Measurements from ENCODE around the gene CAMKMT. TPM values are rescaled to one million over a fixed set of nuclear protein-coding genes. Genes with fewer than 3 reads are reported as not detected.

CAMKMT gene
- total and polyA plus RNA-seq, 9 of the 15 experiments (the other 6 are each of a cell fraction or from before 2014, with no cell fraction given): 1.6 to 15.3 (median 7.4) TPM

DNA sequence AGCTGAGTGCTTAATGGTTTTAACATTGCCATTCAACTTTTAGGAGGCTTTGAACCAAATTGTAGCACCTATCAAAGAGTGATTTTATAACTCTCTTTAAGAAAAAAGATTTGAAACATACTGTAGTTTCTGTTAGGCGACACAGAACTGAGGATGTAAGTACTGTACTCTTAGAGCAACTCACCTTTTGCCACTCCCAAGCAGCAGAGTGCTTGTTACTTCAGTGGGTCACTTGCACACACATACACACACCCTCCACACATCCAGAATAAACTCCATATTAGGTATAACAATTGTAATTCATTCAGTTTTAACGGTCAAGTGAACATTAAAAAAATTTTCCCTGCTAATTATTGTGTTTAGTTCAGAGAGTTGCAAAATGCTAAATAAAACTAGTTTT, 118.3 kb downstream of the CAMKMT start (continued):
- TF ChIP-seq, protein P1, sequence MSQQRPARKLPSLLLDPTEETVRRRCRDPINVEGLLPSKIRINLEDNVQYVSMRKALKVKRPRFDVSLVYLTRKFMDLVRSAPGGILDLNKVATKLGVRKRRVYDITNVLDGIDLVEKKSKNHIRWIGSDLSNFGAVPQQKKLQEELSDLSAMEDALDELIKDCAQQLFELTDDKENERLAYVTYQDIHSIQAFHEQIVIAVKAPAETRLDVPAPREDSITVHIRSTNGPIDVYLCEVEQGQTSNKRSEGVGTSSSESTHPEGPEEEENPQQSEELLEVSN (IDR thresholded peaks at IDR 0.05; ENCODE audit: borderline replicate concordance in 1 of 2, extremely low read depth in 1 of 2, insufficient read depth in 1 of 2, insufficient read length in 1 of 2, low read depth in 1 of 2, low read length in 1 of 2, poor library complexity in 1 of 2, severe bottlenecking in 1 of 2): no peak
- no peak for TF ChIP-seq ZNF197 (CRISPR knock-in tag; IDR thresholded peaks at IDR 0.05; ENCODE audit: low read depth)
- no peak for TF ChIP-seq ZNF253 (CRISPR knock-in tag; conservative IDR thresholded peaks at IDR 0.05)
- no peak for TF ChIP-seq BCOR (IDR thresholded peaks at IDR 0.05)
- no peak for TF ChIP-seq CCNT2 (IDR thresholded peaks at IDR 0.05; ENCODE audit: borderline replicate concordance, extremely low read depth, insufficient read length, low read depth, low read length)
- no peak for TF ChIP-seq SMARCC2 (IDR thresholded peaks at IDR 0.05; ENCODE audit: low read depth)

DNA sequence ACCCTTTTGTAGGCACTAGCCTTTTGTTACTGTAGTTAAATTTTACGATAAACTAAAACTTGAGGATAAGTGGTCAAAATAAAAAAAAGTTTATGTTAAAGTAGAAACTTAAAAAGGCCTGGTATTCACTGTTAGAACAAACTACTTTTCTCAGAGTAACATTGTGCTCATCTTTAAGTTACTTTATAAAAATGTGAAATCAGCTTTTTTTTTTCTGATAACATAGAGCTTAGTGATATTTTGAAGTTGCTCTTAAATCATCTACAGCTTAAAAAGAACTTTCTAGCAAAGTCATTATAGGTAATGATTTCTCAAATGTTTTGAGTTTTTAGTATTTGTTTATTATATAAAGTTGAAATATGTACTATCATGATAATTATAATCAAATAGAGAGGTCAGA, 125.3 kb downstream of the CAMKMT start:
- H3K27ac ChIP-seq (ENCODE audit: extremely low read depth, low read depth, low read length): no peak overlapping the region
- POLR2A ChIA-PET: no interaction called here
- H3K36me3 ChIP-seq (ENCODE audit: control insufficient read depth, insufficient read depth, low read length): no peaks in the 10 kb centered on the region
- no peak overlapping the region for H2AFZ ChIP-seq (ENCODE audit: low read depth, low read length)
- BruUV-seq (replicated peaks): no TSS peak
- DNase-seq (ENCODE audit: extremely low read depth in 1 of 4, low spot score in 3 of 4) (no peak), FAIRE-seq (no peak), ATAC-seq (no peak)
- no peaks in the 10 kb centered on the region for H3K9me1 ChIP-seq (ENCODE audit: control insufficient read depth, insufficient read depth, low read length)
- H3K4me3 ChIP-seq: no peak overlapping the region
- WGBS (ENCODE audit: insufficient coverage, low coverage, missing lambda C conversion rate): 77% methylated on average over 1 of the region's 1 CpG
- no peaks in the 10 kb centered on the region for H4K20me1 ChIP-seq (replicated peaks; ENCODE audit: control insufficient read depth, insufficient read depth, low read length)
- H3K9ac ChIP-seq (ENCODE audit: insufficient read depth in 1 of 2, low read depth in 2 of 2, low read length in 2 of 2): no peak overlapping the region
- in situ Hi-C loops (cut with MboI) (loop anchor here (10.0 kb wide), 1 partner anchor 458 kb away; the partner anchor contains the start of gene SIX3), intact Hi-C loops (cut with micrococcal nuclease) (no loop called here)
- H3K4me2 ChIP-seq (ENCODE audit: insufficient read depth, low read length): no peak overlapping the region
- H3K4me1 ChIP-seq (replicated peaks in 1 of 2; ENCODE audit: control insufficient read depth in 2 of 2, insufficient read depth in 2 of 2, low read length in 2 of 2): no peaks in the 10 kb centered on the region
- CTCF ChIA-PET (ENCODE audit: low intra/inter-chr PET ratio): no interaction called here
- TF ChIP-seq ATF3 (IDR thresholded peaks at IDR 0.05): no peak
- TF ChIP-seq ATF3 (CRISPR knock-in tag; conservative IDR thresholded peaks at IDR 0.05): no peak
- peak; percentile 70 for TF ChIP-seq ZNF316 (IDR thresholded peaks at IDR 0.05)
- peak; percentile 40; the same call in 1 of the 2 replicates for TF ChIP-seq C11orf30 (IDR thresholded peaks at IDR 0.05; ENCODE audit: low read depth)
- H3K27me3 ChIP-seq (ENCODE audit: control insufficient read depth in 2 of 2, insufficient read depth in 2 of 2, low read length in 2 of 2): no peaks in the 10 kb centered on the region
- H3K79me2 ChIP-seq (ENCODE audit: control insufficient read depth, insufficient read depth, low read length): no peaks in the 10 kb centered on the region
- no peaks in the 10 kb centered on the region for H3K9me3 ChIP-seq (replicated peaks; ENCODE audit: control insufficient read depth, insufficient read depth, low read depth, low read length)
